Loucy (cell line): ENCODE measurements around the gene TPM2.

Source experiments
- EZH2phosphoT487 ChIP-seq: fragments of 200-600 bp; IDR thresholded peaks from 2 replicates; pipeline ENCODE4 v1.6.1; 2018; ENCODE audit warnings: antibody characterized with exemption, mild to moderate bottlenecking, moderate library complexity, borderline replicate concordance
- TF ChIP-seq, protein P1 (sequence below): fragments of 200-600 bp; sonication (generic); conservative IDR thresholded peaks from 2 replicates; pipeline ENCODE4 v1.5.1; 2014; ENCODE audit warnings: mild to moderate bottlenecking, antibody characterized with exemption, low read length

DNA sequence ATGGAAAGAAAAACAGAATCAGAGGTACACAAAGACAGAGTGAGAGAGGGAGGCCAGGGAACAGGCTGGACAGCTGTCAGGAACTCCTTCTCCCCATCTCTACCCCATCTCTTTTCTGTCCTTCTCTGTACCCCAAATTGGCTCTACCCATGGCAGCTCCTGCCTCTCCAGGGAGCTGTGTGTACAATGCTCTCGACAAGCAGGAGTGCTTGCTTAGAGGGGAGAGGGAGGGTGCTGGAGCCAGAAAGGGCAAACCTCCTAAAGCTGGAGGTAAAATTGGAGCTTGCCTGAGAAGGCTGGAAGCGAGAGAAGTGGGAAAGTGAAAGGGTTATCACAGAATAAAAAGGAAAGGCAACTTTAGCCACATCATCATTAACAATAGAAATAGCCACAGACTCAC, 6.4 kb downstream of the TPM2 start:
- TF ChIP-seq, protein P1, sequence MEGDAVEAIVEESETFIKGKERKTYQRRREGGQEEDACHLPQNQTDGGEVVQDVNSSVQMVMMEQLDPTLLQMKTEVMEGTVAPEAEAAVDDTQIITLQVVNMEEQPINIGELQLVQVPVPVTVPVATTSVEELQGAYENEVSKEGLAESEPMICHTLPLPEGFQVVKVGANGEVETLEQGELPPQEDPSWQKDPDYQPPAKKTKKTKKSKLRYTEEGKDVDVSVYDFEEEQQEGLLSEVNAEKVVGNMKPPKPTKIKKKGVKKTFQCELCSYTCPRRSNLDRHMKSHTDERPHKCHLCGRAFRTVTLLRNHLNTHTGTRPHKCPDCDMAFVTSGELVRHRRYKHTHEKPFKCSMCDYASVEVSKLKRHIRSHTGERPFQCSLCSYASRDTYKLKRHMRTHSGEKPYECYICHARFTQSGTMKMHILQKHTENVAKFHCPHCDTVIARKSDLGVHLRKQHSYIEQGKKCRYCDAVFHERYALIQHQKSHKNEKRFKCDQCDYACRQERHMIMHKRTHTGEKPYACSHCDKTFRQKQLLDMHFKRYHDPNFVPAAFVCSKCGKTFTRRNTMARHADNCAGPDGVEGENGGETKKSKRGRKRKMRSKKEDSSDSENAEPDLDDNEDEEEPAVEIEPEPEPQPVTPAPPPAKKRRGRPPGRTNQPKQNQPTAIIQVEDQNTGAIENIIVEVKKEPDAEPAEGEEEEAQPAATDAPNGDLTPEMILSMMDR: no peak
- TF ChIP-seq EZH2phosphoT487: no peak
